Kidney epithelial cell (primary cell): ENCODE results near the gene ZNF432. TPM values are rescaled to one million over a fixed set of nuclear protein-coding genes. Genes with fewer than 3 reads are reported as not detected.

Experiments used
- DNase-seq: peaks from one replicate; pipeline ENCODE4 v3.0.0-alpha.2; 2010; ENCODE audit warnings: low read depth
- H3K27me3 ChIP-seq: 2 replicates; pipeline ENCODE4 v1.6.0; 2011; ENCODE audit warnings: low read length; ENCODE audit not compliant: control insufficient read depth, insufficient read depth
- H3K36me3 ChIP-seq: 2 replicates; pipeline ENCODE4 v1.5.1; 2011; ENCODE audit warnings: low read length; ENCODE audit not compliant: control insufficient read depth, insufficient read depth
- H3K4me3 ChIP-seq: 2 replicates; pipeline ENCODE4 v1.5.1; 2011; ENCODE audit warnings: low read depth, mild to moderate bottlenecking, control low read depth, low read length
- total RNA-seq: library from RNA; depleted of rRNA; stranded (reverse); fragments of >200 nt; gene quantifications from 2 replicates; pipeline ENCODE4 v1.2.3, GENCODE V29; 2015
- TF ChIP-seq, protein P1 (sequence below): IDR thresholded peaks from 2 replicates; pipeline ENCODE4 v1.5.1; 2011; ENCODE audit warnings: mild to moderate bottlenecking, moderate library complexity, low read length, control low read depth, inconsistent platforms; ENCODE audit not compliant: insufficient read depth, poor library complexity, severe bottlenecking

ZNF432 gene
- total RNA-seq, 1 donor from 2014 or later = 4.3 TPM

DNA sequence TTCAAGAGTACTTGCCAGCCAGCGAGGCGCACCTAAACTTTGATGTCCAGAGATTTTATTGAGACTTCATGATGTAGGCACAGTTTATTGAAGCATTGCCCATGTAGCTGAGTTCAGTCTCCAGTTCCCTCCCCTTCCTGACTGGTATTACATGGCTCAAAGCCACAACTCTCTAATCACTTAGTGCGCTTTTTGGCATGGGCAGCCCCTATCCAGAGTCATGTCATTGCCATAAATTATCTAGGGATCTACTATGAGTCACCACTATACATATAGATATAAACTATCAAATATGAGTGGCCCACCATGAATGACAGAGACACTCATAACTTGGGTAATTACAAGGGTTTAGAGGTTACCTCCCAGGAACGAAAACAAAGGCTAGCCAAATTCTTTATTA, 28.1 kb downstream of the ZNF432 start:
- Histone ChIP-seq H3K4me3 (no peak overlapping the region), H3K36me3 (peaks cover 7% of the 10 kb centered on the region), H3K27me3 (no peaks in the 10 kb centered on the region)
- DNase-seq = no peak
- TF ChIP-seq, protein P1, sequence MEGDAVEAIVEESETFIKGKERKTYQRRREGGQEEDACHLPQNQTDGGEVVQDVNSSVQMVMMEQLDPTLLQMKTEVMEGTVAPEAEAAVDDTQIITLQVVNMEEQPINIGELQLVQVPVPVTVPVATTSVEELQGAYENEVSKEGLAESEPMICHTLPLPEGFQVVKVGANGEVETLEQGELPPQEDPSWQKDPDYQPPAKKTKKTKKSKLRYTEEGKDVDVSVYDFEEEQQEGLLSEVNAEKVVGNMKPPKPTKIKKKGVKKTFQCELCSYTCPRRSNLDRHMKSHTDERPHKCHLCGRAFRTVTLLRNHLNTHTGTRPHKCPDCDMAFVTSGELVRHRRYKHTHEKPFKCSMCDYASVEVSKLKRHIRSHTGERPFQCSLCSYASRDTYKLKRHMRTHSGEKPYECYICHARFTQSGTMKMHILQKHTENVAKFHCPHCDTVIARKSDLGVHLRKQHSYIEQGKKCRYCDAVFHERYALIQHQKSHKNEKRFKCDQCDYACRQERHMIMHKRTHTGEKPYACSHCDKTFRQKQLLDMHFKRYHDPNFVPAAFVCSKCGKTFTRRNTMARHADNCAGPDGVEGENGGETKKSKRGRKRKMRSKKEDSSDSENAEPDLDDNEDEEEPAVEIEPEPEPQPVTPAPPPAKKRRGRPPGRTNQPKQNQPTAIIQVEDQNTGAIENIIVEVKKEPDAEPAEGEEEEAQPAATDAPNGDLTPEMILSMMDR = no peak

DNA sequence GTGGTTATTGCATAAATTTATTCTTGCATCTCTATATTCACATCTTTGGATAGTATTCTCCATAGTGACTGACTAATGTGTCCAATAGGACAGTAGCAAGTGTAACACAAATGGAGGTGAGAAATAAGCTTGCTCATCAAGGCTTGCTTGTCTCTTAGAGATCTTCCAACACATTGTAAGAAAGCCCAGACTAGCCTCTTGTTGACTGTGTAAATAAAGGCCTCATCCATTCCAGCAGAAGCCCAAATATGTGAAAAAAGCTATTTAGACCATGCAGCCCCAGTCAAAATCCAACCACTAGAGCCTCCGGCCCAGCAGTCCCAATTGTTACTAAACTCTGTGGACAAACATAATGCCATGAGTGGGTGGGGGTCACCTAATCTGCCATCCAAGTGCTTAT, 38.0 kb downstream of the ZNF432 start:
- no peak overlapping the region for H3K4me3 ChIP-seq
- H3K27me3 ChIP-seq = no peaks in the 10 kb centered on the region
- no peaks in the 10 kb centered on the region for H3K36me3 ChIP-seq
- DNase-seq = no peak
- TF ChIP-seq, protein P1 = no peak

DNA sequence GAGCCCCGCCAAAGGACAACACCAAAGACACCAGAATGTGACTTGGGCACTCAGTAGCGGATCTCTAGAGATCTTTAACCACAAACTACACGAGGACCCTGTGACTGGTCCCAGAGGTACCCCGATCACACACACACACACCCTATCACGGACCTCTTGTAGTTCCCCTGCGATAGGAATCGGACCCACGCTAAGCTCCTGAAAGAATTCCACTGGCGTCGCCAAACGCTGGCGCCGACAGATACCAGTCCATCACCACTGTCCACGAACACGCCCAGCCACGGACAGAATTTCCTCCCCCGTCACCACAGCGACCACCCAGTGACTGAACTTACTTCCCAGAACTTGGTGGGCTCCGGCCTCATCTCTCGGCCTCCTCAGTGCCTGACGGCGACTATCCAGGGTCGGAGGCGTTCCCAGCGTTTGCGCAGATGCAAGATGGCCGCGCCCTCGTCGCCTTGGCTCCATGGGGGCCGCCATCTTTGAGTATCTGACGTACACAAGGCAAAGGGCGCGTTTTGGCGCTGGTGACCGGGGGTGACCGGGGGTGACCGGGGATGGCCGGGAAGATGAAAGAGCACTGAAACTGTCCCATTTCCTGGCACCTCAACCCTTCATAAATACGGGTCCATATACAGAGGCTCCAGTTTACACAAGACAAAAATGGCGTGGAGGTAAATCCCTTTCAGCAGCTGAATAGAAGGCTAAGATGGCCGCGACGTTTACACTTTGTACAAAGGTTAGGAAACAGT, 40.7 kb downstream of the ZNF432 start, which contains the start of gene ZNF615:
Gene ZNF615 (minus strand): TSS at position 406 of the 752 bp plus-strand sequence. CDS start 4,500 bp downstream, outside the sequence.
- Histone ChIP-seq H3K27me3 (no peaks in the 10 kb centered on the region), H3K4me3 (peak within 1 kb of the TSS; percentile 91), H3K36me3 (no peaks in the 10 kb centered on the region)
- TF ChIP-seq, protein P1 = no peak
- peak; percentile 34 for DNase-seq

DNA sequence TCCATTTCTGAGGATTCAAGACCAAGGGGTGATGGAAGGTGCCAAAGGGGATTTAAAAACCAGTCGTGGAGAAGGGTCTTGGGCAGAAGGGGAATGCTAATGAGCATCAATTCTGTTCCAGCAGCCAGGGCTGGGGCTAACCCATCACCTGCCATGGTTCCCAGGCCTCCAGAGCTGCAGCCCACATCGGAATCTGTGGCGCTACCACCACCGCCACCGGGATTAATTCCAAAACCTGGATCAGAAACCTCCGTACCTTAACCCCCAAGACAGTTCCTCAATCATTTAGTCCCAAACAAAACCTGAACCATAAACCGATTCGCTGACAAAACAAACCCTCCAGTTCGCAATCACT, 41.2 kb downstream of the ZNF432 start:
- TF ChIP-seq, protein P1 = no peak
- no peaks in the 10 kb centered on the region for H3K27me3 ChIP-seq
- DNase-seq = no peak
- no peaks in the 10 kb centered on the region for H3K36me3 ChIP-seq
- peak overlapping the region; percentile 91 for H3K4me3 ChIP-seq

DNA sequence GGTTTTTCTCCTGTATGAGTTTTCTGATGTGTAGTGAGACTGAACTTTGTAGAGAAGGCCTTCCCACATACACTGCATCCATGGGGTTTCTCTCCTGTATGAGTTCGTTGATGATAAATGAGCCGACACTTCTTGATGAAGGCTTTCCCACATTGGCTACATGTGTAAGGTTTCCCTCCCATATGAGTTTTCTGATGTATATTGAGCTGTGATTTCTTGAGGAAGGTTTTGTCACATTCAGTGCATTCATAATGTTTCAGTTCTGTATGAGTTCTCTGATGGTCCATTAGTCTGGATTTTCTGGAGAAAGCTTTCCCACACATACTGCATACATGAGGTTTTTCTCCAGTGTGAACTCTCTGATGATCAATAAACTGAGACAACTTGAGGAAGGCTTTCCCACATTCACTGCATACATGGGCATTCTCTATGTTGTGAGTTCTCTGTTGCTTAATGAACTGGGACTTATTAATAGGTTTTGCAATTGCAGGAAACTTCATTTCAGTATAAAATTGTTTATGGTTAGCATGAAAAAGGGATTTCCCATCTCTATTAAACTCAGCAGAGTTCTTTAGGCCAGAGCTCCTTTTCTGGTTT, 54.5 kb downstream of the ZNF432 start:
- no peak for DNase-seq
- TF ChIP-seq, protein P1 = no peak
- H3K36me3 ChIP-seq = peaks cover 2% of the 10 kb centered on the region
- no peaks in the 10 kb centered on the region for H3K27me3 ChIP-seq
- H3K4me3 ChIP-seq = no peak overlapping the region
